Mucosa of descending colon (tissue), 3 donors: ENCODE results near the gene TAMALIN. TPM values are rescaled to one million over a fixed set of nuclear protein-coding genes. Genes with fewer than 3 reads are reported as not detected.

Experiments
- ATAC-seq: fragments of 200-7000 bp; cut with Tn5 transposase; one replicate; pipeline ENCODE4 v1.9.1; 2020; ENCODE audit warnings: mild to moderate bottlenecking, moderate library complexity
- DNase-seq, 3 donors: peaks; one replicate each; pipeline ENCODE4 v3.0.0-alpha.2; 2020
- H3K36me3 ChIP-seq: fragments of 200-600 bp; one replicate; pipeline ENCODE4 v1.8.0; 2021; ENCODE audit warnings: low read depth, mild to moderate bottlenecking
- H3K4me1 ChIP-seq: fragments of 200-600 bp; one replicate; pipeline ENCODE4 v1.8.0; 2021; ENCODE audit warnings: low read depth, mild to moderate bottlenecking
- H3K4me3 ChIP-seq: fragments of 200-600 bp; one replicate; pipeline ENCODE4 v1.8.0; 2021; ENCODE audit warnings: mild to moderate bottlenecking
- H3K9me3 ChIP-seq: fragments of 200-600 bp; one replicate; pipeline ENCODE4 v1.8.0; 2021; ENCODE audit warnings: mild to moderate bottlenecking
- CTCF ChIP-seq: fragments of 200-600 bp; IDR thresholded peaks from one replicate; pipeline ENCODE4 v1.8.0; 2022; ENCODE audit warnings: antibody characterized with exemption, mild to moderate bottlenecking
- intact Hi-C, 2 donors: fragments of 100-400 bp; cut with DNase I in 1 of 2; cut with micrococcal nuclease in 1 of 2; formaldehyde crosslinking; loops; one replicate each; pipeline versions ENCODE4 v1.11.0 to v1.11.1; 2022; cut with DNase I, micrococcal nuclease
- total RNA-seq, 3 donors: library from RNA; stranded (reverse); fragmentation: NEBNext Ultra II Directional in 2 of 3; extraction: Animal tissue kit (Norgen Biotek cat#: 25700) in 2 of 3; gene quantifications; one replicate each; pipeline versions ENCODE4 v1.2.1 to v1.2.4, GENCODE V29; 2021 to 2023
- donor health status: DM: no; HTN: no; CAD: no; lungs with moderate emphysema.
- donor health status: DM: no; HTN: no; CAD: no.
- donor health status: DM: no; HTN: yes; CAD: no.

Gene TAMALIN
- total RNA-seq, 3 donors from 2014 or later: 9.4 to 19.6 (median 13.8) TPM

- Histone ChIP-seq H3K9me3 (no peaks in the 10 kb centered on the region), H3K4me3 (no peak overlapping the region), H3K36me3 (peaks cover 2% of the 10 kb centered on the region), H3K4me1 (no peaks in the 10 kb centered on the region)
- ATAC-seq: no peak
- no peak for DNase-seq
- intact Hi-C loops: no loop called here
- TF ChIP-seq CTCF: no peak
These were observed 14.5 kb upstream of the TAMALIN start for GRCh38 chr12:51992246-51992645.

GRCh38 chr12:51994539-51994820 is 12.3 kb upstream of the TAMALIN start:
- DNase-seq: no peak
- Histone ChIP-seq H3K4me1 (no peaks in the 10 kb centered on the region), H3K4me3 (no peak overlapping the region), H3K9me3 (no peaks in the 10 kb centered on the region), H3K36me3 (no peaks in the 10 kb centered on the region)
- intact Hi-C loops: no loop called here
- no peak for TF ChIP-seq CTCF
- ATAC-seq: no peak

GRCh38 chr12:51994959-51995358 is 11.8 kb upstream of the TAMALIN start:
- Histone ChIP-seq H3K4me3 (no peak overlapping the region), H3K9me3 (no peaks in the 10 kb centered on the region), H3K36me3 (no peaks in the 10 kb centered on the region), H3K4me1 (no peaks in the 10 kb centered on the region)
- intact Hi-C loops: no loop called here
- ATAC-seq: no peak
- DNase-seq: no peak
- TF ChIP-seq CTCF: no peak

- Histone ChIP-seq H3K4me1 (no peaks in the 10 kb centered on the region), H3K4me3 (no peak overlapping the region), H3K36me3 (no peaks in the 10 kb centered on the region), H3K9me3 (no peaks in the 10 kb centered on the region)
- ATAC-seq: no peak
- intact Hi-C loops: no loop called here
- no peak for DNase-seq
- TF ChIP-seq CTCF: no peak
These were observed 9.6 kb upstream of the TAMALIN start for GRCh38 chr12:51997136-51997535.

- H3K36me3 ChIP-seq: no peaks in the 10 kb centered on the region
- DNase-seq (no peak), ATAC-seq (no peak)
- no peaks in the 10 kb centered on the region for H3K4me1 ChIP-seq
- TF ChIP-seq CTCF: no peak
- no peaks in the 10 kb centered on the region for H3K9me3 ChIP-seq
- H3K4me3 ChIP-seq: no peak overlapping the region
- intact Hi-C loops: no loop called here
These were observed 3.7 kb upstream of the TAMALIN start for GRCh38 chr12:52003016-52003550.

- Histone ChIP-seq H3K4me3 (no peak overlapping the region), H3K4me1 (no peaks in the 10 kb centered on the region), H3K9me3 (no peaks in the 10 kb centered on the region), H3K36me3 (no peaks in the 10 kb centered on the region)
- intact Hi-C loops: no loop called here
- no peak for DNase-seq
- TF ChIP-seq CTCF: no peak
- no peak for ATAC-seq
These were observed 3.2 kb upstream of the TAMALIN start for GRCh38 chr12:52003591-52003990.
